ENCODE data around the gene FAM131C.

FAM131C gene

GRCh38 chr1:16092923-16093511, 19.6 kb upstream of the FAM131C start:
- TF ChIP-seq TAF1 (IDR thresholded peaks at IDR 0.05; ENCODE audit: borderline replicate concordance, insufficient read depth, low read length) = no peak
- TF ChIP-seq, protein P1, sequence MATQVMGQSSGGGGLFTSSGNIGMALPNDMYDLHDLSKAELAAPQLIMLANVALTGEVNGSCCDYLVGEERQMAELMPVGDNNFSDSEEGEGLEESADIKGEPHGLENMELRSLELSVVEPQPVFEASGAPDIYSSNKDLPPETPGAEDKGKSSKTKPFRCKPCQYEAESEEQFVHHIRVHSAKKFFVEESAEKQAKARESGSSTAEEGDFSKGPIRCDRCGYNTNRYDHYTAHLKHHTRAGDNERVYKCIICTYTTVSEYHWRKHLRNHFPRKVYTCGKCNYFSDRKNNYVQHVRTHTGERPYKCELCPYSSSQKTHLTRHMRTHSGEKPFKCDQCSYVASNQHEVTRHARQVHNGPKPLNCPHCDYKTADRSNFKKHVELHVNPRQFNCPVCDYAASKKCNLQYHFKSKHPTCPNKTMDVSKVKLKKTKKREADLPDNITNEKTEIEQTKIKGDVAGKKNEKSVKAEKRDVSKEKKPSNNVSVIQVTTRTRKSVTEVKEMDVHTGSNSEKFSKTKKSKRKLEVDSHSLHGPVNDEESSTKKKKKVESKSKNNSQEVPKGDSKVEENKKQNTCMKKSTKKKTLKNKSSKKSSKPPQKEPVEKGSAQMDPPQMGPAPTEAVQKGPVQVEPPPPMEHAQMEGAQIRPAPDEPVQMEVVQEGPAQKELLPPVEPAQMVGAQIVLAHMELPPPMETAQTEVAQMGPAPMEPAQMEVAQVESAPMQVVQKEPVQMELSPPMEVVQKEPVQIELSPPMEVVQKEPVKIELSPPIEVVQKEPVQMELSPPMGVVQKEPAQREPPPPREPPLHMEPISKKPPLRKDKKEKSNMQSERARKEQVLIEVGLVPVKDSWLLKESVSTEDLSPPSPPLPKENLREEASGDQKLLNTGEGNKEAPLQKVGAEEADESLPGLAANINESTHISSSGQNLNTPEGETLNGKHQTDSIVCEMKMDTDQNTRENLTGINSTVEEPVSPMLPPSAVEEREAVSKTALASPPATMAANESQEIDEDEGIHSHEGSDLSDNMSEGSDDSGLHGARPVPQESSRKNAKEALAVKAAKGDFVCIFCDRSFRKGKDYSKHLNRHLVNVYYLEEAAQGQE (IDR thresholded peaks at IDR 0.05; ENCODE audit: insufficient read depth in 1 of 2, low read depth in 2 of 2, low read length in 2 of 2) = no peak
- TF ChIP-seq FOXP2 (optimal IDR thresholded peaks at IDR 0.05; ENCODE audit: borderline replicate concordance, extremely low read depth, extremely low read length, insufficient read depth) = no peak
- no peak for TF ChIP-seq POLR2AphosphoS5 (IDR thresholded peaks at IDR 0.05; ENCODE audit: low read depth, low read length)
- TF ChIP-seq SIN3A (IDR thresholded peaks at IDR 0.05; ENCODE audit: borderline replicate concordance, insufficient read depth, low read length) = no peak

DNA sequence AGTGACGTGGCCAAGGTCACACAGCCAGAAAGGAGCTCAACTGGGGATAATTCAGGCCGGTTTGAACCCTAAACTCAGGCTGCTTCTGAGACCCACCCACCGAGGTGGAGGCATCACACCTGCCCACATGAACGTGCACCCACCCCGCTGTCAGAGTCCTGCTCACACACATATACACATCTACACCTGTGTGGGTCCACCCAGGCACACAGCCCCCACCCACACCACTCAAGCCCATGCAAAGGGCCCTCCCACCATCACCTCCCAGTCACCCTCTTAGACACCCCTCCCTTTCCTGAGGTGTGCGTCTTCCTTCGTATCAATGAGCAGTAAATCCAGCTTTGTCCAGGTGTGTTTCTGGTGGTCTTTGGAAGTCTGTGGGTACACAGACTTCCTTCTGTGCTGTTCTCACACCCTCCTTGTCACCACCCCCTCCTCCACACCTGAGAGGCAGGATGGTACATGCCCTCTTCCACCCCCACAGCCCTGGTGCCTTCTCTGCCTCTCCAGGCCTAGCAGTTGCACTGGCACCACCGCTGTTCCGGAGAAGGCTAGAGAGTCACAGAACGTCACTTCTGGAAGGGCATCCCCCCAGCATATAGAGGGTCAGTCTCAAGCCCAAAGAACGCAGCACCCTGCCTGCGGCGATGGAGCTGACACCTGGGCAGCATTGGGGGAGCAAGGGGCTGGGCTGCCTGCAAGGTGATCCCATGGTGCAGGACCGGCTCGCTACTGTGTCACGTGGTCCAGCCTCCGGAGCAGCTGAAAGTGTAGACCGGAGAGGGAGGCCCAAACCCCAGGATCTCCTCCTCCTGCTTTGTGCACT, 18.9 kb upstream of the FAM131C start:
- TF ChIP-seq TAF1 (IDR thresholded peaks at IDR 0.05; ENCODE audit: borderline replicate concordance, insufficient read depth, low read length) (no peak), SIN3A (IDR thresholded peaks at IDR 0.05; ENCODE audit: borderline replicate concordance, insufficient read depth, low read length) (no peak), FOXP2 (optimal IDR thresholded peaks at IDR 0.05; ENCODE audit: borderline replicate concordance, extremely low read depth, extremely low read length, insufficient read depth) (no peak), POLR2AphosphoS5 (IDR thresholded peaks at IDR 0.05; ENCODE audit: low read depth, low read length) (no peak)
- TF ChIP-seq, protein P1 (IDR thresholded peaks at IDR 0.05; ENCODE audit: insufficient read depth in 1 of 2, low read depth in 2 of 2, low read length in 2 of 2) = no peak

- no peak for TF ChIP-seq TAF1 (IDR thresholded peaks at IDR 0.05; ENCODE audit: borderline replicate concordance, insufficient read depth, low read length)
- no peak for TF ChIP-seq POLR2AphosphoS5 (IDR thresholded peaks at IDR 0.05; ENCODE audit: low read depth, low read length)
- TF ChIP-seq FOXP2 (optimal IDR thresholded peaks at IDR 0.05; ENCODE audit: borderline replicate concordance, extremely low read depth, extremely low read length, insufficient read depth) = no peak
- no peak for TF ChIP-seq SIN3A (IDR thresholded peaks at IDR 0.05; ENCODE audit: borderline replicate concordance, insufficient read depth, low read length)
- TF ChIP-seq, protein P1 (IDR thresholded peaks at IDR 0.05; ENCODE audit: insufficient read depth in 1 of 2, low read depth in 2 of 2, low read length in 2 of 2) = no peak
These were observed 17.8 kb upstream of the FAM131C start for GRCh38 chr1:16091296-16091695.

- TF ChIP-seq FOXP2 (optimal IDR thresholded peaks at IDR 0.05; ENCODE audit: borderline replicate concordance, extremely low read depth, extremely low read length, insufficient read depth) (no peak), SIN3A (IDR thresholded peaks at IDR 0.05; ENCODE audit: borderline replicate concordance, insufficient read depth, low read length) (no peak), TAF1 (IDR thresholded peaks at IDR 0.05; ENCODE audit: borderline replicate concordance, insufficient read depth, low read length) (no peak), POLR2AphosphoS5 (IDR thresholded peaks at IDR 0.05; ENCODE audit: low read depth, low read length) (no peak)
- TF ChIP-seq, protein P1 (IDR thresholded peaks at IDR 0.05; ENCODE audit: insufficient read depth in 1 of 2, low read depth in 2 of 2, low read length in 2 of 2) = no peak
These were observed 16.8 kb upstream of the FAM131C start for GRCh38 chr1:16090076-16090826.
